OCI-LY7 (cell line): Measurements from ENCODE around the gene MVB12B. TPM values are rescaled to one million over a fixed set of nuclear protein-coding genes. Genes with fewer than 3 reads are reported as not detected.

Source experiments
- BruUV-seq: library from RNA; stranded (reverse); fragments of 400-500 nt; replicated peaks from 2 replicates; lab custom pipeline; 2021; lab: Mats Ljungman, UMichigan
- CTCF ChIA-PET: fragments of 300-600 bp; sonication (Branson Sonifier 250); formaldehyde crosslinking; loops from one replicate; lab custom pipeline; 2022; ENCODE audit warnings: antibody characterized with exemption; ENCODE audit not compliant: unreplicated experiment; lab: Charles Lee
- POLR2A ChIA-PET: fragments of 300-600 bp; sonication (Branson Sonifier 250); formaldehyde crosslinking; loops from one replicate; lab custom pipeline; 2022; ENCODE audit warnings: antibody characterized with exemption; lab: Charles Lee
- DNase-seq: peaks from one replicate; pipeline ENCODE4 v3.0.0-alpha.2; 2015; ENCODE audit warnings: low spot score
- H2AFZ ChIP-seq: fragments of 200-600 bp; sonication (generic), shearing (Covaris generic); 2 replicates; pipeline ENCODE4 v1.6.1; 2014; ENCODE audit warnings: mild to moderate bottlenecking, antibody characterized with exemption, low read length, moderate library complexity
- H3K27ac ChIP-seq: fragments of 200-600 bp; sonication (generic); 2 replicates; pipeline ENCODE4 v1.5.1; 2014; ENCODE audit warnings: mixed run types, low read depth, mild to moderate bottlenecking, moderate library complexity, low read length, inconsistent platforms; ENCODE audit not compliant: poor library complexity, severe bottlenecking
- H3K36me3 ChIP-seq: fragments of 200-600 bp; sonication (generic); 2 replicates; pipeline ENCODE4 v1.6.1; 2014; ENCODE audit warnings: mild to moderate bottlenecking, antibody characterized with exemption, low read length, moderate library complexity, mixed read lengths; ENCODE audit not compliant: insufficient read depth
- H3K4me1 ChIP-seq: fragments of 200-600 bp; sonication (generic); 2 replicates; pipeline ENCODE4 v1.5.1; 2014; ENCODE audit warnings: mild to moderate bottlenecking, low read length; ENCODE audit not compliant: insufficient read depth, poor library complexity, severe bottlenecking
- H3K4me2 ChIP-seq: fragments of 200-600 bp; sonication (generic); 2 replicates; pipeline ENCODE4 v1.6.1; 2014; ENCODE audit warnings: mild to moderate bottlenecking, low read length
- H3K4me3 ChIP-seq: fragments of 200-600 bp; sonication (generic); 2 replicates; pipeline ENCODE4 v1.5.1; 2014; ENCODE audit warnings: mild to moderate bottlenecking, low read depth, low read length; ENCODE audit not compliant: poor library complexity, severe bottlenecking
- H3K79me2 ChIP-seq: fragments of 200-600 bp; sonication (generic); 2 replicates; pipeline ENCODE4 v1.6.1; 2016; ENCODE audit warnings: low read depth, mild to moderate bottlenecking, low read length, moderate library complexity, mixed read lengths; ENCODE audit not compliant: insufficient read depth
- H3K9me2 ChIP-seq: fragments of 200-600 bp; sonication (generic); 2 replicates; pipeline ENCODE4 v1.6.1; 2016; ENCODE audit warnings: mild to moderate bottlenecking, low read length, mixed read lengths; ENCODE audit not compliant: insufficient read depth
- H3K9me3 ChIP-seq: fragments of 200-600 bp; sonication (generic); 2 replicates; pipeline ENCODE4 v1.6.1; 2014; ENCODE audit warnings: mild to moderate bottlenecking, mixed run types, low read length, mixed read lengths
- H4K20me1 ChIP-seq: fragments of 200-600 bp; sonication (generic); 2 replicates; pipeline ENCODE4 v1.6.1; 2014; ENCODE audit warnings: mild to moderate bottlenecking, antibody characterized with exemption, low read length, moderate library complexity, mixed read lengths; ENCODE audit not compliant: insufficient read depth
- CTCF ChIP-seq: fragments of 200-600 bp; sonication (generic); conservative IDR thresholded peaks from 2 replicates; pipeline ENCODE4 v1.5.1; 2014; ENCODE audit warnings: mild to moderate bottlenecking, antibody characterized with exemption, low read length, moderate library complexity, mixed read lengths
- EZH2phosphoT487 ChIP-seq: fragments of 200-600 bp; sonication (generic); IDR thresholded peaks from 2 replicates; pipeline ENCODE4 v1.6.1; 2018; ENCODE audit warnings: low read depth, borderline replicate concordance, mild to moderate bottlenecking, mixed run types, antibody characterized with exemption, low read length, moderate library complexity, mixed read lengths
- intact Hi-C: fragments of 100-400 bp; cut with micrococcal nuclease; formaldehyde crosslinking; loops from one replicate; pipeline ENCODE4 v1.10.0; 2022; ENCODE audit not compliant: unreplicated experiment
- total RNA-seq, 2 experiments: library from RNA; depleted of rRNA in 1 of 2; stranded (reverse); fragments of >200 nt in 1 of 2; shearing (Covaris generic) in 1 of 2; gene quantifications; 2 replicates each; pipeline ENCODE4 v1.2.3, GENCODE V29; 2014 to 2022

The MVB12B gene
- total RNA-seq, 2 experiments from 2014 or later = 1.3 TPM; not detected in 1

GRCh38 chr9:126420135-126420534 lies 93.5 kb downstream of the MVB12B start:
- BruUV-seq = no TSS peak
- CTCF ChIA-PET = no interaction called here

GRCh38 chr9:126420643-126421564 lies 94.3 kb downstream of the MVB12B start:
- no peak overlapping the region for H3K4me3 ChIP-seq
- H3K27ac ChIP-seq = no peak overlapping the region
- no peak for TF ChIP-seq CTCF
- no peak for TF ChIP-seq EZH2phosphoT487
- no peak overlapping the region for H2AFZ ChIP-seq
- ChIA-PET POLR2A (interaction anchor here (0.7 kb wide), 1 partner anchor 12 kb away, joined by 6 read pairs; no protein-coding TSS in a partner anchor), CTCF (no interaction called here)
- H4K20me1 ChIP-seq = no peaks in the 10 kb centered on the region
- no peaks in the 10 kb centered on the region for H3K4me1 ChIP-seq
- no peaks in the 10 kb centered on the region for H3K9me3 ChIP-seq
- H3K79me2 ChIP-seq = no peaks in the 10 kb centered on the region
- no peak for DNase-seq
- intact Hi-C loops = no loop called here
- BruUV-seq = no TSS peak
- H3K9me2 ChIP-seq = no peaks in the 10 kb centered on the region
- no peak overlapping the region for H3K4me2 ChIP-seq
- no peaks in the 10 kb centered on the region for H3K36me3 ChIP-seq

More at GRCh38 chr9:126420135-126420534, 93.5 kb downstream of the MVB12B start:
- H3K4me3 ChIP-seq = no peak overlapping the region
- H2AFZ ChIP-seq = no peak overlapping the region
- no peaks in the 10 kb centered on the region for H3K4me1 ChIP-seq
- no peaks in the 10 kb centered on the region for H3K79me2 ChIP-seq
- H3K4me2 ChIP-seq = no peak overlapping the region
- intact Hi-C loops = no loop called here
- H3K36me3 ChIP-seq = no peaks in the 10 kb centered on the region
- POLR2A ChIA-PET = interaction anchor here (0.7 kb wide), 1 partner anchor 13 kb away, joined by 6 read pairs; no protein-coding TSS in a partner anchor
- no peak for TF ChIP-seq CTCF
- DNase-seq = no peak
- H3K27ac ChIP-seq = no peak overlapping the region
- no peaks in the 10 kb centered on the region for H3K9me2 ChIP-seq
- no peaks in the 10 kb centered on the region for H4K20me1 ChIP-seq
- H3K9me3 ChIP-seq = no peaks in the 10 kb centered on the region
